Stimulated activated CD4-positive, alpha-beta T cell treated with anti-CD3 and anti-CD28 coated beads, TNF-alpha, amount 100 ng/mL, for 4 hours (primary cell): ENCODE results near the gene ZXDA.
"Not testable (repeated sequence)": the region's sequence is repeated elsewhere in the genome, so short reads cannot be mapped to it uniquely, and the experiment has no call there.

Experiments used
- DNase-seq, 3 experiments: peaks; one replicate each; pipeline ENCODE4 v3.0.0-alpha.2; 2020; ENCODE audit warnings: low read depth in 3 of 3

The ZXDA gene

GRCh38 chrX:57910287-57910912 lies at the start of gene ZXDA:
Gene ZXDA, minus strand, starts transcription at chrX:57910458. Its CDS starts 38 bp downstream, at chrX:57910420.
- not testable (repeated sequence) for DNase-seq

DNA sequence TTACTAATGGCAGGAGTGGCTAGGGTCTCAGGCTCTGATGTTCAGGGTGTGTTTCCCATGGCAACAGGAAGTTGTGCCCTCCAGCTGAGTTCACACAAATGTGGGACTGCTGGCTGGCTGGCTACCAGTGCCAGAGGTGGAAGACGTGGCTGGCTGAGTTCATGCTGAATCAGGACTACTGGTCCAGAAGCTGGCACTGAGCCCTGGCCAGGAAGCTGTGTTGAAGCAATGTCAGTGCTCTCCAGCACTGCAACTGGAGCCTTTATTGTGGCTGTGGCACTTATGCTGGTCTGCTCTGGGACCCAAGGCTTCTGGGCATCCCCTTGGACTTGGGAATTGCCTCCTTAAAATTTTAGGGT lies 42.0 kb upstream of the ZXDA start:
- DNase-seq: no peak

DNA sequence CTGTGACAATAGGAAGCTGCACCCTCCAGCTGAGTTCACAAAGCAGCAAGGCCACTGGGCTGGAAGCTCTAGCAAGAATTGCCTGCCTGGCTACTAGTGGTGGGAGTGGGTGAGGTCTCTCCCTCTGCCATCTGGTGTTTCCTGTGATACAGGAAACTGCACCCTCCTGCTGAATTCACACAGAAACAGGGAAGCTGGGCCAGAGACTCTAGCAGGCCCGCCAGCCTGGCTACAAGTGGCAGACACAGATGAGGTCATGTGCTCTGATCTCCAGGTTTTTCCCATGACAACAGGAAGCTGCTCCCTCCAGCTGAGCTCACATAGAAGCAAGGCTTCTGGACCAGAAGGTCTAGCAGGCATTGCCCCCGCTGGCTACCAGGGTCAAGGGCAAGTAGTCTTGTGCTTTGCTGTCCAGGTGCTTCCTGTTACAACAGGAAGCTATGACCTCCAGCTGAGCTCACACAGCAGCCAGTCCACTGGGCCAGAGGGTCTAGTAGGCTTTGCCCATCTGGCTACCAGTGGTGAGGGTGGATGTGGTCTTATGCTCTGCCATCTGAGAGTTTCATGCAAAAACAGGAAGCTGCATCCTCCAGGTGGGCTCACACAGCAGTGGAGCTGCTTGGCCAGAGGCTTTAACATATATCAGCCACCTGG lies 41.5 kb upstream of the ZXDA start:
- no peak for DNase-seq

DNA sequence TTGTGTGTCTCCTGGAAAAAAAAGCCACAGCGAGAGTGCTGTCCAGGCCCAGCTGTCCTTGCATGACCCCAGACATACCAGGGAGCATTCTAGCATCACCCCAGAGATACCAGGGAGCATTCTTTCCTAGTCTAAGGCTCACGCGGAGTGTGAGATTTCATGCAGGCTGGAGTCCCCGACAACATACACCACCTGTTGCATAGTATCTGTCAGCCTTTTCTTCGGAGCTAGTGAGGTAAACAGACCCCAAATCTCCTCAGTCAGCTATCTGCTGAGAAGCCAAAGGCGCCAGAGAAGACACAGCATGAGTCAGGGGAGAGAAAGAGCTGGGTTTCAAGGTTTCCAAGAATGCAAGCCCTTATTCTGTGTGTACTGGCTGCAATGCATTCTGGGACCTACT lies 23.1 kb upstream of the ZXDA start:
- no peak for DNase-seq

DNA sequence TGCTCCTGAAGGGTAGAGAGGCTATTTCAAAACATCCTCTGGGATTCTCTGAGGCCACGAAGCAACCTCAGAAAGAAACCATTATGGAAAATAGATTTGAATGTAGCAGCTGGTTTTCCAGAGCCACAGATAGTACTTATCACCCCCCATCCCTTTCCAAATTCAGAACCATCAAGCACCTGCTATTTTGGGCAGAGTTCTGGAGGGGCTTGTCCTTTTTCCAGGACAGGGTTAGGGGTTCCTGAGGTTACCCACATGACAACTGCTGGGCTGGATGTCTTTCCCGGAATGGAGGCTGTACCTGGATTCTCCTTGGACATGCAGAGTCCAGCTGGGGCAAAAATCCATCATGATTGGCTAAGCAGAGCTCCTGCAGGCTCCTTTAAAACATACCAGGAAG lies 22.0 kb upstream of the ZXDA start:
- no peak for DNase-seq

DNA sequence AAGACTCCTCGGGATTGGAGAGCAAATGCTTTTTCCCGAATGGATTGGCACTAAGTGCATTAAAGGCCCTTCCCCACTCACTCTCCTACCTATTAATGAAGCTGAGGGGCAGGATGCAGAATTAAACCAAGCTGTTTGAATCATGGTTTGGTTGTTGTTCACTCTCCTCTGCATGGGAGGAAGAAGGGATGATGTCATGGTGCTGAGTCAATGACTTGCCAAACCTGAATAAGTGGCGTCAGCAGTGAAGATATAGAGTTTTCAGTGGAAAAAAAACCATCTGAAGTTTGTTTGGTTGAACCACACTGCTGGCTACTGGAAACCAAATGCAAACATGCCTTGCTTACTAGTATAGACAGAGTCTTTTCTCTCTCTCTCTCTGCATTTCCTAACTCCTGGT lies 19.8 kb upstream of the ZXDA start:
- DNase-seq: no peak

DNA sequence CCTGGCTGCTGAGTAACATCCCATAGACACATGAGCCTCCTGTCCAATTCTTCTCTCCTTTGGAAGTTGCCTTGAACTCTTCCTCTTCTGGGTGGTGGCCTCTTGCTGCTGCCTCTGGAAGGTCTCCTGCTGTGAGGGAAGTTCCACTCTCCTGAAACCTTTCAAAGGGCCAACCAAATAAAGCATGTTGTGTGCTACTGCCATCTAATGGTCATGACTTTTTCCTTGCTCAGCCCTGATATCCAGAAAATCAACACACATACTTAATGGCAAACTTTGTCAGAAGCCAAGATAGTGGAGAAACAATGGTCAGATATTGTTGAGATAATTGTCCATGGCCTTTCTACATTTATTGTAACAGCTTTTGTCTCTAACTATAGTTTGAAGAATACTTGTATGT lies 19.1 kb upstream of the ZXDA start:
- DNase-seq: no peak

DNA sequence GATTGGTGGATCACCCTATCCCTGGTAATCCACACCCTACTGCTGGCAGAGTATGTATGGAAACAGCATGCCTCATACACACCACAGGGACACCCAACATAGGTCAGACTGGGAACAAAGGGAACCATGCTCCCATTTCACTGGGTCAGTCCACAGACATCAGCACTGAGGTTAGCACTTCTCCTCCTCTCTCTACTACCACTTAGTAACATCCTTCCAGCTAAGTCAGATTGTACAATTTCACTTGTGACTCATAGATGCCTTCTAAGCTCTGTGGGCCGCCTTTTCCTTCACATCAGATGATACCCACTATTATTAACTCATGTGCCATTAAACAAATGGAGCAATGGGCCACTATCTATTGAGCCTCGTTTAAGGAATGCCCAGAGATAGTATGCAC lies 15.5 kb upstream of the ZXDA start:
- no peak for DNase-seq

GRCh38 chrX:57918750-57919436 lies 8.6 kb upstream of the ZXDA start:
- DNase-seq: no peak

GRCh38 chrX:57915680-57916079 lies 5.4 kb upstream of the ZXDA start:
- no peak for DNase-seq

DNA sequence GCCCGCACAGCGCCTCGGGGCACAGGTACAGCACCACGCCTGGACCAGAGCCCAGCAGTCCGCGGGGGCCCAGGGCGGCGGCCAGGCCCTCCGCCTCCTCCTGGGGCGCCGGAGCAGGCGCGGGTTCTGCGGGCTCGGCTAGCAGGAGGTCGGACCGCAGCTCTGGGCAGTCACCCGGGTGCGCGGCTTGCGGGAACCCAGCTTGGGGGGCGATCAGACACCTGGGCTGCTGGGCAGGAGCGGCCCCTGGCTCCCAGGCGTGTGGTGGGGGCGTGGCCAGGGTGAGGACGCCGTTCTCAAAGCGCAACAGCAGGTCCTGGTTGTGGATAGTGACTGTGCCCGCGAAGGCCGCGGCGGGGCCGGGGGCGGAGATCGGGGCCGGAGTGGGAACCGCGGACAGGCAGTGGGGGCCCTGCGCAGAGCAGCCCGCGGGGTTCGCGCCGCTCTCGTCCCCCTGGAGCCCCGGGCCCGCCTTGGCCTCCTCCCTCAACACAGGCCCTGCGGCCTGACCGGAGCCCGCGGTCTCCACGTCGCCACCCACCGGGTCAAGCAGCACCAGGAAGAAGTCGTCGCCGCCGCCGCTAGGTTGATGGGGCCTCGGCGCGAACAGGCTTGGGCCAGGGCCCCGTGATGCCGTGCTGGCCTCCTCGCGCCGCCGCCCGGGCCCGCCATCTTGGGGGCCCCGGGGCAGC lies 517 bp downstream of the ZXDA start:
- DNase-seq: peak in 2 of 3 experiments; percentile 0 to 5

DNA sequence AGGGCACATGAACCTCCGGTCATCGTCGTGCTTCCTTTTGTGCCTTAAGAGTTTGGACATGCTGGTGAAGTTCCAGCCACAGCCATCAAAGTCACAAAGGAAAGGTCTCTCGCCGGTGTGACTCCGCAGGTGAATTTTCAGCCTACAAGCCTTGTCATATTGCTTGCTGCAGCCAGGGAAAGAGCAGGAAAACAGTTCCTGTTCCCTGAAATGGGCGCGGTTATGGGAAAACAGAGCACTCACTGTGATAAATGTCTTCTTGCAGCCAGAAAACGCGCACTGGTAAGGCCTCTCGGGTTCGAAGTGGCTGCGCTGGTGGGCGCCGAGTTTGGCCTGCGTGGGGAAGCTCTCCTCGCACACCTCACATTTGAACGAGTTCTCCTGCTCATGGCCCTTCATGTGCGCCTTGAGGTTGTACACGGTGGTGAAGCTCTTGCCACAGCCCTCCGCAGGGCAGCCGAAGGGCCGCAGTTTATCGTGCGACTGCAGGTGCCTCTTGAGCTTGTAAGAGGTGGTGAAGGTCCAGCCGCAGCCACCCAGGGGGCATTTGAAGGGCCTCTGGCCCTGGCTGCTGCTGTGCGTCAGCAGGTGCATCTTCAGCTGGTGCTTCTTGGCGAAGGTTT lies 1.2 kb downstream of the ZXDA start:
- DNase-seq: not testable (repeated sequence)

GRCh38 chrX:57906790-57907189 lies 3.5 kb downstream of the ZXDA start:
- DNase-seq: no peak

DNA sequence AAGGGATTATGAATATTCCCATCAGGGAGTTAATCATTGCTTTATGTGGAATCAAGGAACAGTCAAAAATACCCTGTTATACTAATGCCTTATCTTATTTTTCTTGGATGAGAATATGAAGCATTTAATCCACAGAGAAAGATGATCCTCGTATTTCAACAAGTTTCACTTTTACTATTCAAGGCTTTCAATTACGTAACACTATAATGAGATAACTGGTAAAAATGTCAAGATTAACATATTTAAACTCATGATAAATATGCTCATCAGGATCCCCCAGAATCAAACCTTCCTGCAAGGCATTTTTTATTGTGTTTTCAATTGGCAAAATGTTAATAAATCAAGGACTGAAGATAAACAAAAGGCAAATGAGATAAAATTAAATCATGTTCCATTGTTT lies 5.1 kb downstream of the ZXDA start:
- DNase-seq: no peak

DNA sequence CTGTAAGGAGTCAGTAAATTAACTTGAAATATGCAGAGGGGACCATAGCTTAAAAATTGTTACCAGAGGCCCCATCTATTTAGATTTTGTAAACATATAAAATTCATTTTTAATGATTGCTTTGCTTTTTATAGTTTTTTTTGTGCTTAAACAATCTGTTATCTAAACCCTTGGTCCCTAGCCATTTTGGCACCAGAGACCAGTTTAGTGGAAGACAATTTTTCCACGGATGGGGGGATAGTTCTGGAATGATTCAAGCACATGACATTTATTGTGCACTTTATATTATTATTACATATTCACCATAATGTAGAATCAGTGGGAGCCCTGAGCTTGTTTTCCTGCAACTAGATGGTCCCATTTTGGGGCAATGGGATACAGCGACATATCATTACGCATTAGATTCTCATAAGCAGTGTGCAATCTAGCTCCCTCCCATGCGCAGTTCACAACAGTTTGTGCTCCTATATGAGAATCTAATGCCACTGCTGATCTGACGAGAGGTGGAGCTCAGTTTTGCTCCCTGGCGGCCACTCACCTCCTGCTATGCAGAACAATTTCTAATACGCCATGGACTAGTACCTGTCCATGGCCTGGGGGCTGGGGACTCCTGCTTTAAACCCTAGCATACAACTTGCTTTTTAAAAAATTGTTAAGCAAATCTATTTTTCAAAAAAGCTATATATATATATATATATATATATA lies 5.9 kb downstream of the ZXDA start:
- DNase-seq: no peak

- DNase-seq: no peak
Measured at GRCh38 chrX:57902633-57903032, 7.6 kb downstream of the ZXDA start.

DNA sequence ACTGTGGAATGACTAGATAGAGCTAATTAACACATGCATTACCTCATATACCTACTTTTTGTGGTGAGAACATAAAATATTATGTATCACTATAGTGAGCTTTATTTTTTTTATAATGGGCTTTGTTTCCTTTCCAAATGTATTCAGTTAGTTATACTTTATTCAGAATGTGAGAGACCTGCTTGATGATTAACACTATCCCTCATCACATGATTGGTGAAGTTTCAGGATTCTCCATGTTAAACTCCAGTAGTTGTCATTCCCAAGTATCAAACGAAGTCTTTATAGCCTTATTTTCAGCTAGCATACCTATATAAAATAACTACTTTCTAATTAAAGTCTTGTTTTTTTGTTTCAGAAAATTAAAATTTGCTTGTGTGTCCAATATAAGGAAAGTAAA lies 8.8 kb downstream of the ZXDA start:
- no peak for DNase-seq

DNA sequence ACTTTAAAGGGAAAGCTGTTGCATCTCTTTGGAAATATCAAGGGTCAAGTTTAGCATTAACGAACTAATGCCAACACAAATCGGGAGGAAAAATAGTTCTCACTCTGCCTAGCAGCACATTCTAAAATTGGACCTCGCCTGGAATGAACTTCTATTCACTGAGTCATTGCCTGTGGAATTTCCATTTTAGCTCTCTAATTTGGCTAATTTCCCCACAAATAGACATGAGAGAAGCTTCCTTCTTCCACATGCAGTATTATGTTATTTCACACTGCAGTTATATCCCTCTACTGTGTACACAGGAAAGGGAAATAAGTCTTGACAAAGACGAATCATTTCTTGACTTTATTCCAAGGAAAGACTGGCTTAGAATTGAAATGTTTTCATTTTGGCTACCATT lies 9.3 kb downstream of the ZXDA start:
- DNase-seq: no peak

DNA sequence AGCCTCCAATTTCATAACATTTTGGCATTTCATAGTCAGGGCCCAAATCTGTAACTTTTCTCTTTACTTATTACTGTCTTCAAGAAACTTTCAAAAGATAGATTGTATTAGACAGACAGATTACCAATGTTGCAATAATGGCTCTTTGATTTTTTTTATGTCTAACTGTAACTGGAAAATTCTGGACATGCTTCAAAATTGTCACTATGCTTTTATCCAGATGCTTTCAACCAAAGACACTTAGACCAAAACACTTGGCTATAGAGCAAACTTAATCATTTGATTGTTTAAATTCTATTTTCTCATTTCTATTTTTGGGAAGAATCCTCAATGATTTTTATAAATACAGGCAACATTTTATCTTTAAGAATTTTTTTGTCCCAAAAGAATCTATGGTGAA lies 10.4 kb downstream of the ZXDA start:
- no peak for DNase-seq

DNA sequence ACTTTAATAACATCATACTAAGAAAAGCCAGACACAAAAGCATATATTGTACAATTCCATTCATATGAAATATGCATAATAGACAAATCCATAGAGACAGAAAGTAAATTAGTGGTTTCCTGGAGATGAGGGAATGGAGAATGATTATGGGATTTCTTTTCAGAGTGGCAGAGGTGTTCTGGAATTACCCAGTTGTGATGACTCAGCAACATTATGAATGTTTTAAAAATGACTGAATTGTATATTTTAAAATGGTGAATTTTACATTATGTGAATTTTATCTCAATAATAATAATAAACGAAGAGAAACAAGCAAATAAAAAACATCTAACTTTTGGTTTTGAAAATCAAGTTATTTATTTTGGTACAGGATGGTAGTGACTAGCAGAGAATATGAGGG lies 11.2 kb downstream of the ZXDA start:
- DNase-seq: no peak

DNA sequence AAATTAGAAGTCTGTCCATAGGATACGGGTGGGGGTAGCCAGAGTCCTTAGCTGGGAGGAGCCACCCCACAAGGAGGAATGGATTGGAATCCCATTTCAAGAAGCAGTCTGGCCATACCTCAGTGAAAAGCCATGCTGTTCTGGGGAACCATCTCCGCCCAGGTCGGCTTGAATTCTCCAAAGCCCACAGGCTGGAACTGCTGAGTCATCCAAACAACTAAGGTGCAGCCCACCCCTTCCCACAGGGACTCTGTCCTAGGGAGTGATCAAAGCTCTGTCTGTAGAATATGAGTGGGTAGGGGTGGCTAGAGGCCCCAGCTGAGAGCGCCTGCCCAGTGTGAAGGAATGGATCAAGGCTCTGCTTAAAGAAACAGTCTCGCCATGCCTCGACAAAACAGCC lies 38.8 kb downstream of the ZXDA start:
- no peak for DNase-seq
